KMS-11 (cell line): Measurements from ENCODE around the gene SLTM.

ENCODE experiments used
- H2AFZ ChIP-seq: fragments of 200-600 bp; sonication (generic); 2 replicates; pipeline ENCODE4 v1.6.1; 2016; ENCODE audit warnings: antibody characterized with exemption, mixed run types, low read depth
- H3K27ac ChIP-seq: fragments of 200-600 bp; sonication (generic); 2 replicates; pipeline ENCODE4 v1.6.1; 2016; ENCODE audit warnings: mild to moderate bottlenecking, mixed run types
- H3K27me3 ChIP-seq: fragments of 200-600 bp; sonication (generic); 2 replicates; pipeline ENCODE4 v1.6.1; 2017; ENCODE audit warnings: mild to moderate bottlenecking, low read depth, mixed run types, moderate library complexity; ENCODE audit not compliant: insufficient read depth
- H3K36me3 ChIP-seq: fragments of 200-600 bp; sonication (generic); 2 replicates; pipeline ENCODE4 v1.6.1; 2017; ENCODE audit warnings: mild to moderate bottlenecking, mixed run types; ENCODE audit not compliant: insufficient read depth
- H3K4me1 ChIP-seq: fragments of 200-600 bp; sonication (generic); 2 replicates; pipeline ENCODE4 v1.6.1; 2016; ENCODE audit warnings: mild to moderate bottlenecking, low read depth, mixed run types; ENCODE audit not compliant: poor library complexity, severe bottlenecking
- H3K4me2 ChIP-seq: fragments of 200-600 bp; sonication (generic); 2 replicates; pipeline ENCODE4 v1.7.0; 2016; ENCODE audit warnings: mild to moderate bottlenecking, mixed run types
- H3K4me3 ChIP-seq: fragments of 200-600 bp; sonication (generic); IDR thresholded peaks from 2 replicates; pipeline ENCODE4 v1.6.1; 2017; ENCODE audit warnings: low read depth, low read length, mixed read lengths; ENCODE audit not compliant: insufficient read depth
- H3K79me2 ChIP-seq: fragments of 200-600 bp; sonication (generic); 2 replicates; pipeline ENCODE4 v1.6.1; 2016; ENCODE audit warnings: low read depth, mixed run types; ENCODE audit not compliant: insufficient read depth
- H3K9ac ChIP-seq: fragments of 200-600 bp; sonication (generic); 2 replicates; pipeline ENCODE4 v1.6.1; 2016; ENCODE audit warnings: mild to moderate bottlenecking, mixed run types
- H4K20me1 ChIP-seq: fragments of 200-600 bp; sonication (generic); 2 replicates; pipeline ENCODE4 v1.6.1; 2016; ENCODE audit warnings: mild to moderate bottlenecking, mixed run types; ENCODE audit not compliant: insufficient read depth
- CTCF ChIP-seq: fragments of 200-600 bp; sonication (generic); conservative IDR thresholded peaks from 2 replicates; pipeline ENCODE4 v1.6.1; 2017; ENCODE audit warnings: low read depth, mild to moderate bottlenecking, antibody characterized with exemption, low read length, moderate library complexity, mixed read lengths

Gene SLTM

GRCh38 chr15:58916962-58917361, 16.5 kb downstream of the SLTM start:
- Histone ChIP-seq H3K27me3 (no peaks in the 10 kb centered on the region), H2AFZ (no peak overlapping the region), H3K9ac (no peak overlapping the region), H3K4me1 (no peaks in the 10 kb centered on the region), H3K27ac (no peak overlapping the region), H3K36me3 (no peaks in the 10 kb centered on the region), H3K4me3 (no peak overlapping the region), H4K20me1 (no peaks in the 10 kb centered on the region), H3K4me2 (no peak overlapping the region), H3K79me2 (peaks cover 49% of the 10 kb centered on the region)
- TF ChIP-seq CTCF, result no peak

- no peak for TF ChIP-seq CTCF
- Histone ChIP-seq H3K27me3 (no peaks in the 10 kb centered on the region), H3K4me3 (no peak overlapping the region), H2AFZ (no peak overlapping the region), H3K4me1 (no peaks in the 10 kb centered on the region), H4K20me1 (0 out of 2 replicates have a peak, but pooled peaks cover 4% of the 10 kb centered on the region), H3K36me3 (0 out of 2 replicates have a peak, but pooled peaks cover 4% of the 10 kb centered on the region), H3K27ac (no peak overlapping the region), H3K79me2 (peaks cover 6% of the 10 kb centered on the region; the same call in 1 of the 2 replicates), H3K9ac (no peak overlapping the region), H3K4me2 (no peak overlapping the region)
Measured at GRCh38 chr15:58910456-58910855, 23.0 kb downstream of the SLTM start.

- H4K20me1 ChIP-seq, result 0 out of 2 replicates have a peak, but pooled peaks cover 4% of the 10 kb centered on the region
- H3K4me1 ChIP-seq, result no peaks in the 10 kb centered on the region
- no peak for TF ChIP-seq CTCF
- no peak overlapping the region for H3K4me3 ChIP-seq
- H3K4me2 ChIP-seq, result no peak overlapping the region
- no peak overlapping the region for H2AFZ ChIP-seq
- no peaks in the 10 kb centered on the region for H3K27me3 ChIP-seq
- H3K36me3 ChIP-seq, result 0 out of 2 replicates have a peak, but pooled peaks cover 7% of the 10 kb centered on the region
- H3K27ac ChIP-seq, result no peak overlapping the region
- H3K79me2 ChIP-seq, result peaks cover 1% of the 10 kb centered on the region; the same call in 1 of the 2 replicates
- H3K9ac ChIP-seq, result no peak overlapping the region
Measured at GRCh38 chr15:58909616-58910015, 23.9 kb downstream of the SLTM start.

GRCh38 chr15:58908550-58909309, 24.7 kb downstream of the SLTM start:
- H3K4me2 ChIP-seq, result no peak overlapping the region
- H3K4me1 ChIP-seq, result no peaks in the 10 kb centered on the region
- H3K27ac ChIP-seq, result no peak overlapping the region
- no peak overlapping the region for H3K4me3 ChIP-seq
- H3K27me3 ChIP-seq, result no peaks in the 10 kb centered on the region
- 0 out of 2 replicates have a peak, but pooled peaks cover 4% of the 10 kb centered on the region for H4K20me1 ChIP-seq
- no peaks in the 10 kb centered on the region; the same call in 1 of the 2 replicates for H3K79me2 ChIP-seq
- H2AFZ ChIP-seq, result no peak overlapping the region
- H3K36me3 ChIP-seq, result 0 out of 2 replicates have a peak, but pooled peaks cover 7% of the 10 kb centered on the region
- no peak for TF ChIP-seq CTCF
- H3K9ac ChIP-seq, result no peak overlapping the region
